Type B pancreatic cell (in vitro differentiated cells): Measurements from ENCODE around the gene SEC22A. TPM values are rescaled to one million over a fixed set of nuclear protein-coding genes. Genes with fewer than 3 reads are reported as not detected.

Source experiments
- DNase-seq: peaks from one replicate; pipeline ENCODE4 v3.0.0; 2021; ENCODE audit warnings: mixed read lengths; ENCODE audit not compliant: unreplicated experiment; ENCODE audit errors: extremely low spot score
- H3K27ac Mint-ChIP-seq: 2 replicates; pipeline ENCODE4 v1.8.0; 2021; ENCODE audit warnings: mild to moderate bottlenecking, mixed read lengths
- H3K27me3 Mint-ChIP-seq: 2 replicates; pipeline ENCODE4 v1.8.0; 2021; ENCODE audit warnings: mixed read lengths
- H3K36me3 Mint-ChIP-seq: 2 replicates; pipeline ENCODE4 v1.8.0; 2021; ENCODE audit warnings: mixed read lengths
- H3K4me1 Mint-ChIP-seq: one replicate; pipeline ENCODE4 v1.8.0; 2021; ENCODE audit warnings: mixed read lengths; ENCODE audit not compliant: unreplicated experiment
- H3K4me3 Mint-ChIP-seq: 2 replicates; pipeline ENCODE4 v1.8.0; 2021; ENCODE audit warnings: mild to moderate bottlenecking, mixed read lengths
- H3K9me3 Mint-ChIP-seq: 2 replicates; pipeline ENCODE4 v1.8.0; 2021; ENCODE audit warnings: mixed read lengths
- CTCF ChIP-seq: fragments of 200-600 bp; sonication (generic); conservative IDR thresholded peaks from 2 replicates; pipeline ENCODE4 v1.5.0; 2021; ENCODE audit warnings: antibody characterized with exemption, mild to moderate bottlenecking
- total RNA-seq: library from RNA; stranded (reverse); gene quantifications from 2 replicates; pipeline ENCODE4 v1.2.1, GENCODE V29; 2021; ENCODE audit warnings: low replicate concordance

SEC22A gene
- total RNA-seq, 1 donor from 2014 or later, result 15.6 TPM

- Mint-ChIP-seq H3K4me3 (no peak overlapping the region), H3K4me1 (no peaks in the 10 kb centered on the region), H3K9me3 (no peaks in the 10 kb centered on the region), H3K36me3 (peaks cover 3% of the 10 kb centered on the region), H3K27ac (no peak overlapping the region), H3K27me3 (no peaks in the 10 kb centered on the region)
- no peak for TF ChIP-seq CTCF
- no peak for DNase-seq
These were observed 80.7 kb downstream of the SEC22A start for GRCh38 chr3:123282461-123282860.

- Mint-ChIP-seq H3K9me3 (no peaks in the 10 kb centered on the region), H3K27me3 (no peaks in the 10 kb centered on the region), H3K4me3 (no peak overlapping the region), H3K36me3 (peaks cover 3% of the 10 kb centered on the region), H3K4me1 (no peaks in the 10 kb centered on the region), H3K27ac (no peak overlapping the region)
- no peak for DNase-seq
- TF ChIP-seq CTCF, result no peak
These were observed 81.3 kb downstream of the SEC22A start for GRCh38 chr3:123283074-123283473.

GRCh38 chr3:123283657-123284398 is 82.1 kb downstream of the SEC22A start:
- Mint-ChIP-seq H3K4me1 (no peaks in the 10 kb centered on the region), H3K27me3 (no peaks in the 10 kb centered on the region), H3K9me3 (no peaks in the 10 kb centered on the region), H3K4me3 (no peak overlapping the region), H3K27ac (no peak overlapping the region), H3K36me3 (peaks cover 3% of the 10 kb centered on the region)
- no peak for DNase-seq
- no peak for TF ChIP-seq CTCF

- TF ChIP-seq CTCF, result no peak
- Mint-ChIP-seq H3K4me3 (no peak overlapping the region), H3K9me3 (no peaks in the 10 kb centered on the region), H3K4me1 (no peaks in the 10 kb centered on the region), H3K36me3 (peaks cover 3% of the 10 kb centered on the region), H3K27ac (no peak overlapping the region), H3K27me3 (no peaks in the 10 kb centered on the region)
- DNase-seq, result no peak
These were observed 82.8 kb downstream of the SEC22A start for GRCh38 chr3:123284399-123285010.

GRCh38 chr3:123285066-123285465 is 83.3 kb downstream of the SEC22A start:
- no peaks in the 10 kb centered on the region for H3K27me3 Mint-ChIP-seq
- no peak overlapping the region for H3K27ac Mint-ChIP-seq
- H3K4me3 Mint-ChIP-seq, result no peak overlapping the region
- TF ChIP-seq CTCF, result no peak
- no peaks in the 10 kb centered on the region for H3K4me1 Mint-ChIP-seq
- H3K36me3 Mint-ChIP-seq, result peaks cover 3% of the 10 kb centered on the region
- H3K9me3 Mint-ChIP-seq, result no peaks in the 10 kb centered on the region
- DNase-seq, result no peak
